Measurements from ENCODE around the gene OSBPL10. TPM values are rescaled to one million over a fixed set of nuclear protein-coding genes. Genes with fewer than 3 reads are reported as not detected.
"Not testable (repeated sequence)": the region's sequence is repeated elsewhere in the genome, so short reads cannot be mapped to it uniquely, and the experiment has no call there.

Gene OSBPL10
- total RNA-seq, 2 donors from 2014 or later: 2.2 to 5.1 TPM

- DNase-seq (no peak), ATAC-seq (replicated peaks in 1 of 2) (no peak)
- Mint-ChIP-seq H3K36me3 (ENCODE audit: insufficient read depth in 2 of 2) (no peaks in the 10 kb centered on the region), H3K9me3 (no peaks in the 10 kb centered on the region), H3K4me1 (ENCODE audit: low read depth) (no peaks in the 10 kb centered on the region), H3K27ac (no peak overlapping the region), H3K4me3 (no peak overlapping the region), H3K27me3 (ENCODE audit: low read depth) (peaks cover 8% of the 10 kb centered on the region)
Measured at GRCh38 chr3:31884251-31884650, 96.8 kb downstream of the OSBPL10 start.

- H3K27me3 Mint-ChIP-seq (ENCODE audit: low read depth): peaks cover 8% of the 10 kb centered on the region
- DNase-seq: no peak
- no peaks in the 10 kb centered on the region for H3K36me3 Mint-ChIP-seq (ENCODE audit: insufficient read depth in 2 of 2)
- no peak for ATAC-seq (replicated peaks in 1 of 2)
- H3K4me1 Mint-ChIP-seq (ENCODE audit: low read depth): no peaks in the 10 kb centered on the region
- H3K4me3 Mint-ChIP-seq: no peak overlapping the region
- H3K9me3 Mint-ChIP-seq: no peaks in the 10 kb centered on the region
- no peak overlapping the region for H3K27ac Mint-ChIP-seq
Measured at GRCh38 chr3:31882895-31883294, 98.2 kb downstream of the OSBPL10 start.

GRCh38 chr3:31882431-31882830, 98.6 kb downstream of the OSBPL10 start:
- Mint-ChIP-seq H3K27ac (no peak overlapping the region), H3K4me3 (no peak overlapping the region), H3K4me1 (ENCODE audit: low read depth) (no peaks in the 10 kb centered on the region), H3K27me3 (ENCODE audit: low read depth) (peaks cover 8% of the 10 kb centered on the region), H3K36me3 (ENCODE audit: insufficient read depth in 2 of 2) (no peaks in the 10 kb centered on the region), H3K9me3 (no peaks in the 10 kb centered on the region)
- DNase-seq (no peak), ATAC-seq (replicated peaks in 1 of 2) (no peak)

DNA sequence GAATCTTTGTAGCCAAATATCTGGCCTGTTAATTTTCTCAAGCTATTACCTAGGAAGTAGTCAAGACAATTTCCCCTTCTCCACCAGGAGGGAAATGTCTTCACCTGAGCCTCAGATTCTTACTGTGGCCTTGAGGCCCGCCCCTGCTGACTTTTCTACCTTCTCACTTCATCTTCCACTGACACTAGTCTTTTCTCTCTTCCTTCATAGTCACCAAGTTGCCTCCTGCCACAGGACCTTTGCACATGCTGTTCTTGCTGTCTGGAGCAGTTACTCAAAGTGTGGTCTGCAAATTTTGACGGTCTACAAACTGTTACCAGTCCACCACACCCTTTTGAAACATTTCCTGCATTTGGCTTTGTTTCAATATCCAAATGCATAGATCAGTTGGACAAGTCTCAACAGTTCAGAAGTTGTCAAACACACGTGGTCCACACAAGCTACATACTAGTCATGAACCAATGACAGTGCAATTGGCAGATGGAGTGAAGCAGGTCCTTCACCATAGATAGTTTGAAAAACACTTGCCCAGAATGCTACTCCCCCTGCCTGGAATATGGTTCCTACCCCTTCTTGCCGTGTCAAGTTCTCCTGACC, 100.5 kb downstream of the OSBPL10 start:
- ATAC-seq (replicated peaks in 1 of 2) (no peak), DNase-seq (no peak)
- no peaks in the 10 kb centered on the region for H3K36me3 Mint-ChIP-seq (ENCODE audit: insufficient read depth in 2 of 2)
- H3K9me3 Mint-ChIP-seq: no peaks in the 10 kb centered on the region
- H3K4me3 Mint-ChIP-seq: no peak overlapping the region
- H3K4me1 Mint-ChIP-seq (ENCODE audit: low read depth): peaks cover 6% of the 10 kb centered on the region
- H3K27ac Mint-ChIP-seq: no peak overlapping the region
- no peaks in the 10 kb centered on the region for H3K27me3 Mint-ChIP-seq (ENCODE audit: low read depth)

- H3K27me3 Mint-ChIP-seq (ENCODE audit: low read depth): no peaks in the 10 kb centered on the region
- H3K9me3 Mint-ChIP-seq: no peaks in the 10 kb centered on the region
- H3K36me3 Mint-ChIP-seq (ENCODE audit: insufficient read depth in 2 of 2): no peaks in the 10 kb centered on the region
- no peak for ATAC-seq (replicated peaks in 1 of 2)
- peaks cover 6% of the 10 kb centered on the region for H3K4me1 Mint-ChIP-seq (ENCODE audit: low read depth)
- DNase-seq: no peak
- no peak overlapping the region for H3K4me3 Mint-ChIP-seq
- H3K27ac Mint-ChIP-seq: no peak overlapping the region
Measured at GRCh38 chr3:31880020-31880419, 101.0 kb downstream of the OSBPL10 start.

GRCh38 chr3:31879365-31879764, 101.7 kb downstream of the OSBPL10 start:
- no peaks in the 10 kb centered on the region for H3K27me3 Mint-ChIP-seq (ENCODE audit: low read depth)
- no peaks in the 10 kb centered on the region for H3K9me3 Mint-ChIP-seq
- DNase-seq: no peak
- H3K27ac Mint-ChIP-seq: no peak overlapping the region
- no peak overlapping the region for H3K4me3 Mint-ChIP-seq
- no peak for ATAC-seq (replicated peaks in 1 of 2)
- no peaks in the 10 kb centered on the region for H3K36me3 Mint-ChIP-seq (ENCODE audit: insufficient read depth in 2 of 2)
- peaks cover 6% of the 10 kb centered on the region for H3K4me1 Mint-ChIP-seq (ENCODE audit: low read depth)

GRCh38 chr3:31878231-31878838, 102.7 kb downstream of the OSBPL10 start:
- H3K4me1 Mint-ChIP-seq (ENCODE audit: low read depth): peaks cover 6% of the 10 kb centered on the region
- ATAC-seq (replicated peaks in 1 of 2) (no peak), DNase-seq (no peak)
- H3K36me3 Mint-ChIP-seq (ENCODE audit: insufficient read depth in 2 of 2): no peaks in the 10 kb centered on the region
- H3K27ac Mint-ChIP-seq: no peak overlapping the region
- H3K9me3 Mint-ChIP-seq: no peaks in the 10 kb centered on the region
- no peak overlapping the region for H3K4me3 Mint-ChIP-seq
- H3K27me3 Mint-ChIP-seq (ENCODE audit: low read depth): no peaks in the 10 kb centered on the region

DNA sequence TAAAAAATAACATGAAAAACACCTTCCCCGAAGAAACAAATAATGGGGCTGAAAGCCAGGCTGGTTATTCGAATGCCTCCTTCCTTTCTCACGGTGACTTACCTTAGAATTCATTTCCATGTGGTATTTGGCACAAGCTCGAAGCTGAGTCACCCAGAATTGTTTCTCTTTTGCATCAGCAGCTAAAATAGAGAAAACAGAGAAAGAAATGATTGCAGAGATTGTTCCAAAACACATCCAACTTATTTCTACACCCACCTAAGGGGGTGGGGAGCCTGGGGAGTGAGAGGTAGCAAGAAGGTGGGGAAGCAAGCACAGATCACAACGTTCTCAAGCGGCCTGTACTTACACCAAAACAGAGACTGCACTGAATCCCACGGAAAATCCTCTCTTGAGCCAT, 104.7 kb downstream of the OSBPL10 start:
- peaks cover 6% of the 10 kb centered on the region for H3K4me1 Mint-ChIP-seq (ENCODE audit: low read depth)
- no peaks in the 10 kb centered on the region for H3K9me3 Mint-ChIP-seq
- DNase-seq (no peak), ATAC-seq (replicated peaks in 1 of 2) (peak in 1 of 2 donors; percentile 38)
- H3K27me3 Mint-ChIP-seq (ENCODE audit: low read depth): no peaks in the 10 kb centered on the region
- H3K27ac Mint-ChIP-seq: no peak overlapping the region
- H3K36me3 Mint-ChIP-seq (ENCODE audit: insufficient read depth in 2 of 2): no peaks in the 10 kb centered on the region
- no peak overlapping the region for H3K4me3 Mint-ChIP-seq

DNA sequence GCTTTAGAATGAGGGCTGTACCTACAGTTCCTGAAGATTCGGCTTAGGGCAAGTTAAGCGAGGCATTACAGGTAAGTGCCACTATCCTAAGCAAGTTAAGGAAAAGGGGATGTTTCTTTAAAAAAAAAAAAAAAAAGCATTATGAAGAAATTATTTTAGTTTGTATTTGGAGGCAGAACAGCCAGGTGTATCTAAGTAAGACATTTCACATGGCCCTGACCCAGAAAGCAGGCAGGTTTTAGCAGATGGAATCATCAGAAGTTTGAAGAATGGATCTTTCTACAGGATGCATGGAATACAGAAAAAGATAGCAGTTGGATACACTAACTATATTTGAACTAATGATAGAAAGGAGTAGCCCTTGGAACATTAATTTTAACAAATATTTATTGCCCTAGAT, 105.6 kb downstream of the OSBPL10 start:
- Mint-ChIP-seq H3K4me3 (no peak overlapping the region), H3K36me3 (ENCODE audit: insufficient read depth in 2 of 2) (no peaks in the 10 kb centered on the region), H3K9me3 (no peaks in the 10 kb centered on the region), H3K4me1 (ENCODE audit: low read depth) (peaks cover 6% of the 10 kb centered on the region), H3K27me3 (ENCODE audit: low read depth) (no peaks in the 10 kb centered on the region), H3K27ac (no peak overlapping the region)
- DNase-seq (no peak), ATAC-seq (replicated peaks in 1 of 2) (no peak)

- H3K4me3 Mint-ChIP-seq: no peak overlapping the region
- no peaks in the 10 kb centered on the region for H3K9me3 Mint-ChIP-seq
- H3K4me1 Mint-ChIP-seq (ENCODE audit: low read depth): peaks cover 6% of the 10 kb centered on the region
- no peak for DNase-seq
- no peaks in the 10 kb centered on the region for H3K27me3 Mint-ChIP-seq (ENCODE audit: low read depth)
- no peaks in the 10 kb centered on the region for H3K36me3 Mint-ChIP-seq (ENCODE audit: insufficient read depth in 2 of 2)
- no peak overlapping the region for H3K27ac Mint-ChIP-seq
- no peak for ATAC-seq (replicated peaks in 1 of 2)
Measured at GRCh38 chr3:31873254-31873820, 107.7 kb downstream of the OSBPL10 start.

DNA sequence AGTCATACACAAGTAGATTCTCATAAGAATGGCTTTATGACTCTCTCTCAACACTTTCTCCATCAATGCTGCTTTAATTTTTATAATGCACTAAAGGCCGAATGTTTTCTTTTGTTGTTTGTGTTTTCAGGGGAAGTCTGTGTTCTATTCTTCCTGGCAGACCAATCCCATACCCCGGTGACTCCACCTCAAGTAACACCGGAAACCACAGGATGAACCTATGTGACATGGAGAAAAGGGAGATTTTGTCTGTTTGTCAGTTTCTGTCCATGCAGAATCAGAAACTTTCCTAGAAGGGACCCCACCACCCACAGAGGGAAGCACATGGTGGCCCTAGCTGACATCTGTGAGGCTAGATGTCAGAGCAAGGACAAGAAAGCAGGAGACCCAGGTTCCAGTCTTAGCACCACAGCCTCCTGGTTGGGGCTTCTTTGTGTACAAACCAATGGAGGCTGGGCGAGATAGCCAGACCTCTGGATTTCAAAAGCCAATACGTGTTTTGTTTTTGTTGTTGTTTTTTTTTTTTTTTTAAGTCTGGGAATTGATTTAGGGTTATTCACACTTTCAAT, 109.0 kb downstream of the OSBPL10 start:
- H3K27me3 Mint-ChIP-seq (ENCODE audit: low read depth): no peaks in the 10 kb centered on the region
- no peak overlapping the region for H3K4me3 Mint-ChIP-seq
- H3K36me3 Mint-ChIP-seq (ENCODE audit: insufficient read depth in 2 of 2): no peaks in the 10 kb centered on the region
- no peak for DNase-seq
- H3K4me1 Mint-ChIP-seq (ENCODE audit: low read depth): peaks cover 6% of the 10 kb centered on the region
- H3K27ac Mint-ChIP-seq: no peak overlapping the region
- H3K9me3 Mint-ChIP-seq: no peaks in the 10 kb centered on the region
- ATAC-seq (replicated peaks in 1 of 2): no peak

DNA sequence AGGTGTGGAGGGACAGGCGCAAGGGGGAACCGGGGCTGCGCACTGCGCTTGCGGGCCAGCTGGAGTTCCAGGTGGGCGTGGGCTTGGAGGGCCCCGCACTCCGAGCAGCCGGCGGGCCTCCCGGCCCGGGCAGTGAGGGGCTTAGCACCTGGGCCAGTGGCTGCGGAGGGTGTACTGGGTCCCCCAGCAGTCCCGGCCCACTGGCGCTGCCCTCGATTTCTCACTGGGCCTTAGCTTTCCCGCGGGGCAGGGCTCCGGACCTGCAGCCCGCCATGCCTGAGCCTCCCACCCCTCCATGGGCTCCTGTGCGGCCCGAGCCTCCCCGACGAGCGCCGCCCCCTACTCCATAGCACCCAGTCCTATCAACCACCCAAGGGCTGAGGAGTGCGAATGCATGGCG, 111.0 kb downstream of the OSBPL10 start:
- H3K36me3 Mint-ChIP-seq (ENCODE audit: insufficient read depth in 2 of 2); H3K4me1 Mint-ChIP-seq (ENCODE audit: low read depth); H3K9me3 Mint-ChIP-seq; ATAC-seq (replicated peaks in 1 of 2); H3K4me3 Mint-ChIP-seq; DNase-seq; H3K27ac Mint-ChIP-seq; H3K27me3 Mint-ChIP-seq (ENCODE audit: low read depth): not testable (repeated sequence)

- no peaks in the 10 kb centered on the region for H3K4me1 Mint-ChIP-seq (ENCODE audit: low read depth)
- H3K27ac Mint-ChIP-seq: no peak overlapping the region
- no peaks in the 10 kb centered on the region for H3K27me3 Mint-ChIP-seq (ENCODE audit: low read depth)
- no peaks in the 10 kb centered on the region for H3K36me3 Mint-ChIP-seq (ENCODE audit: insufficient read depth in 2 of 2)
- no peak for DNase-seq
- H3K9me3 Mint-ChIP-seq: no peaks in the 10 kb centered on the region
- no peak for ATAC-seq (replicated peaks in 1 of 2)
- H3K4me3 Mint-ChIP-seq: no peak overlapping the region
Measured at GRCh38 chr3:31868236-31868635, 112.8 kb downstream of the OSBPL10 start.

All from activated T-cell treated with anti-CD3 and anti-CD28 coated beads, Interleukin-2, amount 50 U/mL, for 72 hours (primary cell).